NCI-H1105 (cell line): Measurements from ENCODE around the gene FAM117A.
"Not testable (repeated sequence)": the region's sequence is repeated elsewhere in the genome, so short reads cannot be mapped to it uniquely, and the experiment has no call there.

Experiments
- DNase-seq: peaks from one replicate; lab custom pipeline; 2025; lab: John Stamatoyannopoulos, UW

Gene FAM117A

DNA sequence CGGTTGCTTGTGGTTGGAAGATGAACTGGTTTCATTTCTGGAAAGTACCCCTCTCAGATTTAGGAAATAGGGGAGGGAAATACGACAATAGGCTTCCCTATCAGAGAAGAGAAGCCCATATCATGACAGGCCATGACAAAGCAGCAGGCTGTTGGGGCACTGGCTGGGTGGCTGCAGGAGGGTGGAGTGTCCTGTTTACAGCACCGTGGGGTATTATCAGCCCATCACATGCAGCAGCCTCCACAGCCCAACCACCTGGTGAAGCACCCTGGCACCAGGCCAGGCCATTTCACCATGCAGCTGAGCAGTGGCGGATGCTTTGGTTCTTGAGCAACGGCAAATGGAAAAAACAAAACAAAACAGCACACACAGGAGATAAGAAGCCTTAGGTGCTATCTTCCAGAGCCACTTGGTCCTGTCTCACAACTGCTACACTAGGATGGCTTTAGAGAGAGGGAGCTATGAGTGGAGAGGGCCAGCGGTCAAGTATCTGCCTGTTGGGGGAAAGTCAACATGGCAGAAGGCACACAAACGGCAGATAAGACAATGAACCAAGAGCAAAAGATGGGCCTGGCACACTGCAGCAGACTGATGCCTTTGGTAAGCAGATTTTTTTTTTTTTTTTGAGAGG, 24.2 kb downstream of the FAM117A start:
- DNase-seq = peak; percentile 87

- DNase-seq = no peak
These were observed 25.3 kb downstream of the FAM117A start for GRCh38 chr17:49738456-49739163.

- no peak for DNase-seq
These were observed 29.1 kb downstream of the FAM117A start for GRCh38 chr17:49734515-49735490.

DNA sequence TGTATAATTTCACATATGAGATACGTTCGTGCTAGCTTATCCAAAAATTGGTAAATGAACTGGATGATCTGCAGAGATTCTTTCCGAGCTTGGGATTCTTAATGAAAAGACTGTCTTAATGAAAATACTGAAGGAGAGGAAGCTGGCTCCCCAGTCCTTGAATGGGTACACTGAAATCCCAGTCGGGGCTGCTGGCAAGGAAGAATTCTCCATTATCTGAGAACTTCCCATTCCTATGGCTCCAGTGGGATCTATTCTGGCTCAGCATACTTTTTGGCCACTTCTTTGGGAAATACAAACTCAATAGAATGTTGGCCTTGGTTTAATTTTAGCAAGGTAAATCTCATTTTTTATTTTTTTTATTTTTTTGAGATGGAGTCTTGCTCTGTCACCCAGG, 32.5 kb downstream of the FAM117A start:
- no peak for DNase-seq

DNA sequence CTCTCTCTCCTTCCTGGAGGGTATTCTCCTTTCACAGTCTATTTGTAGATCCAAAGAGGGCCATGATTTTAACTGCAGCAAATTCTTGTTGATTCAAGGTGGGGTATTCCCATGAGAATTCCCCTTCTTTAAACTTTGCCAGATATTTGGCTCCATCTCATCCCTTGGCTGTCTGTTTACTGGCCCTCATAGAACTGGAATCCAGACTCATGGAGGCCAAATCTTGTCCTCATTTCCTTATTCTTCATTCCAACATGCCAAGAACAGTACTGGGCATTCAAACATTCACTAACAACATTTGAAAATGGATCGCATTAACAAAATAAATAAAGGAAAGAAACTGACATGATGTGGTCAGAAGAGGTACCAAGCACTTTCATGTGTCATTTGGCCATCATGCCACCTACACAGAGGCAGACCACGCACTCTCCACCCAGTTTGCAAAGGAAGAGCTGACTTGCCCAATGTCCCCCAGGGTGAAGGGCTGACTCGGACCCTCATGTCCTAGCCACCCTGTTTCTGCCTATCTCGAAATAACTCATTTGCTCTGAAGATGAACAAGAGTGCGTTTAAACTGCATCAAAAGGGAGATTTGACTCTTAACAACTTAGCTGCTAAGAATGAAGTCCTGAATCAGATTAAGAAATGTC, 33.0 kb downstream of the FAM117A start:
- DNase-seq = no peak

DNA sequence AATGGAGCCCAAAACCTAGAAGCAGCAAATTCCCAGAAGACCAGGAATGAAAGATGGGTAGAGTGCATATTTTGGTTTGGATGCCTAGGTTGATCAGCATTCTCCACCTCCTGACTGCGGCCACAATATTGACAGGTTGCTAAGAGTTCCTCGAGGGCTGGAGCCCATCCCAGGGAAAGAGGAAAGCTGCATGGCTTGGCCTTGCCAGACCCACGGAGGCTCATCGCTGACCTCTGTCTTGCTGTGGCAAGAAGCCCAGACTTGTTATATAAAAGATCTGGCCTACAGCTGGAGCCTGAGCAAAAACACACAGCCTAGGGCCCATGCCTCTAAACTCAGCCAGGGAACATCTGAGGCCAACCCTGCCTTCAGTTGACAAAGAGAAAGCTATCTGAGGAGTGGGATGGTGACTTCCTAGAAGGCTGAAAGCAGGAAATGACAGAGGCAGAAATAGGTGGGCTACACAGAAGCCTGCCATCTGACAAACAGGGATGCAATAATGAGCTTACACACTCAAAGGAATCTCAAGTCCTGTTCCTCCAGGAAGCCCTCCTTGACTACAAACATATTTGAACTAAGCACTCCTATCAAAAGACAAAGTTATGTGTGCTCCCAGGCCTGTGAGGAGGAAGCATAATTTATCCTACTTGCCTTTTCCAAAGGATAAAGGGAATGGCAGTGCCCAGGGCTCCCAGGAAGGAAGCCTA, 33.7 kb downstream of the FAM117A start:
- no peak for DNase-seq

- no peak for DNase-seq
These were observed 34.9 kb downstream of the FAM117A start for GRCh38 chr17:49729069-49729468.

GRCh38 chr17:49728425-49728824, 35.5 kb downstream of the FAM117A start:
- no peak for DNase-seq

- no peak for DNase-seq
These were observed 36.6 kb downstream of the FAM117A start for GRCh38 chr17:49727380-49727779.

- no peak for DNase-seq
These were observed 38.3 kb downstream of the FAM117A start for GRCh38 chr17:49725452-49726130.

DNA sequence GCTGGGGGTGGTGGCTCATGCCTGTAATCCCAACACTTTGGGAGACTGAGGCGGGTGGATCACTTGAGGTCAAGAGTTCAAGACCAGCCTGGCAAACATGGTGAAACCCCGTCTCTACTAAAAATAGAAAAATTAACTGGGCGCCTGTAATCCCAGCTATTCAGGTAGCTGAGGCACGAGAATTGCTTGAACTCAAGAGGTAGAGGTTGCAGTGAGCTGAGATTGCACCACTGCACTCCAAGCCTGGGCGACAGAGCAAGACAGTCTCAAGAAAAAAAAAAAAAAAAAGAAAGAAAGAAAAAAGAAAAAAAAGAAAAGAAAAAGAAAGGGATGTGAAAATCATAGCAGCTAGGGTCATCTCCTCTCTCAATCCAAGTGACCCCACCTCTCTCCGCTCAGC, 39.4 kb downstream of the FAM117A start:
- DNase-seq = not testable (repeated sequence)

- DNase-seq = no peak
These were observed 40.5 kb downstream of the FAM117A start for GRCh38 chr17:49723423-49723822.

GRCh38 chr17:49722066-49722465, 41.9 kb downstream of the FAM117A start:
- DNase-seq = no peak

DNA sequence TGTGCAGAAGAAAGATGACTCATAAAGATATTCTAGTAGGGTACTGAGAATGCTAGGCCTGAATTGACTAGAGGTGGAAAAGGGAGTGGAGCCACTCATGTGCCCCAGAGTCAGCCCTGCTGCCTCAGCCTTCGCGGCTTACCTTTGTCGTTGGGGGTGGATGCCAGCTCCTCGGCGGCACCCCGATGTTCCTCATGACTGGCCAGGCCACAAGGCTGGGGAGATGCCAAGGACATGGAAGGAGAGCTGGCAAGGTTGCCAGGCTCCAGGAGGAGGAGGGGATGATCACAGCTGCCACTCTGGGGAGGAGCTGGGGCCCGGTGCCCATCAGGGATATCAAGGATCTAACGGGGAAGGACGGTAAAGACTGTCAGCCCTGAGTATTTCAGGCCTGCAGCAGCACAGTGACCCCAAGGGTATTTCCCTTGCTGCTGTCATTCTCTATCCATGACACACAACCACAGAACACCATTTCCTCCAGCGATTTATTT, 46.5 kb downstream of the FAM117A start:
- DNase-seq = no peak

- no peak for DNase-seq
These were observed 47.1 kb downstream of the FAM117A start for GRCh38 chr17:49716668-49717364.

- no peak for DNase-seq
These were observed 48.1 kb downstream of the FAM117A start for GRCh38 chr17:49715717-49716279.

- DNase-seq = no peak
These were observed 48.7 kb downstream of the FAM117A start for GRCh38 chr17:49715216-49715615.

GRCh38 chr17:49708515-49709183, 55.3 kb downstream of the FAM117A start:
- DNase-seq = no peak
